ENCODE data around the gene RASGEF1B.

GRCh38 chr4:81440949-81441348 lies 30.8 kb downstream of the RASGEF1B start:
- TF ChIP-seq CTCF (IDR thresholded peaks at IDR 0.05; ENCODE audit: low read depth, low read length): no peak
- TF ChIP-seq EZH2phosphoT487 (IDR thresholded peaks at IDR 0.05; ENCODE audit: low read depth): no peak
